GM18517 (cell line): Measurements from ENCODE around the gene JMJD6.
"Not testable (repeated sequence)": the region's sequence is repeated elsewhere in the genome, so short reads cannot be mapped to it uniquely, and the experiment has no call there.

Experiments
- ATAC-seq: cut with Tn5 transposase; IDR thresholded peaks from one replicate; pipeline ENCODE4 v1.9.1; 2021; ENCODE audit warnings: mild to moderate bottlenecking, moderate library complexity; ENCODE audit not compliant: unreplicated experiment

JMJD6 gene

DNA sequence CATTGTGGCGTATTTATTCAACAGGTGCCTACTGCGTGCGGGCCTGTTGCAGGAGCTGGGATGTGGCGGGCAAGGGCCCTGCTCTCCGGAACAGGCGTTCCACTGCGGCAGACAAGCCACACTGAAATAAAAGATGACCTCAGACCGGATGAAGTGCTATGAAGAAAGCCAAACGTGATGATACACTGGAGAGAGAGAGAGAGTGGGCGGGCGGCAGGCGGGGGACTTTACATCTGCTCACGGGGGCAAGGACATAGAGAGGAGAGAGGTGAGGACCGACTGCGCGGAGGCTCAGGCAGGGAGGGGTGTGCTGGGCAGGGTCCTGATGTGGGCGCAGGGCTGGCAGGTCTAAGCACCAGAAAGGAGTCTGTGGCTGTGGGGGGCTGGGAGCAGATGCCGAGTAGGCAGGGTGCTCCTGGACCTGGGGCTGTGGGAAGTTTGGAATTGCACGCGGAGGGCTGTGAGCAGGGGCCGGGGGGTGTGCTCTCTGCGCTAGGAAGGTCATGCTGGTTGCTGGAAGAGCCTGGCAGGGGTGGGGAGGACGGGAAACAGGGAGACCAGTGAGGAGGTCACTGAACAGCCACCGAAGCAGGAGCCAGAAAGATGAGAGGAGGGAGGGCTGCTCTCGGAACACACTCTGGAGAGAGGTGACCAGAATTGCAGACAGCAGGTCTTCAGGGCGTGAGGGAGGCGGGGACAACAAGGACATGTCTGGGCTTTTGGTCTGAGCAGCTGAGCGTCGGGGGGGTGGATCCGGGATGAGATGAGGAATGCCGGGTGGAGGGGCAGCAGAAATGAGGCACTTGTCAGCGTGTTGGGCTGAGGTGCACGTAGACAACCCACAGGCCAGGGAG lies 25.6 kb downstream of the JMJD6 start:
- no peak for ATAC-seq

DNA sequence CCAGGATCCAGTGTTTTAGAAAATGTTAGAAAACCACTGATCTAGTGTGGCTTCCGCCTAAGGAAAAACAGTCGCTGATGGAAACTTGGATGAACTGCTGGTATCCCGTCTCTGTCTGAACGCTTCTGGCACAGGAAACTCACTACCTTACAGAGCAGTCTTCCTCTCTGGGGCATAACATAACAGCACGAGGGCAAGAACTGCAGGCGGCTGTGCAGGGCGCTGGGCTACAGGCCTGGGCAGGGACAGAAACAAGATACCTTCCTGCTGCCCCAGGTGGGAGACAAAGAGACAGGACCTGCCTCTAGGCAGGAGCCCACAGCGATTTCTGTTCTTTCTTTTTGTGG lies 26.2 kb downstream of the JMJD6 start:
- no peak for ATAC-seq

DNA sequence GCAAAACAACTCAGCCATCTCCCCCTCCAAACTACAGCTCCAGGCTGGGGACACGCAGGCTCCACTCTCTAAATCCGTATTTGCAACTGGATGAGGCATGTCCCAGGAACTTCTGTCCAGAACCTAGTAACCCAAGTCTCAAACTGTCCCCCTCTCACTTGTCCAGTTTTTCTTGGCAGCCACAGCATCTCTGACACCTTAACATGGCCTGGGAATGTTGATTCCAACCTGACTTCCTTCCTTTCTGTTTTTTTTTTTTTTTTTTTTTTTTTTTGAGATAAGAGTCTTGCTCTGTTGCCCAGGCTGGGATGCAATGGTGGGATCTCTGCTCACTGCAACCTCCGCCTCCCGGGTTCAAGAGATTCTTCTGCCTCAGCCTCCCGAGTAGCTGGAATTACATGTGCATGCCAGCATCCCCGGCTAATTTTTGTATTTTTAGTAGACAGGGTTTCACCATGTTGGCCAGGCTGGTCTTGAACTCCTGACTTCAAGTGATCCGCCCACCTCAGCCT lies 27.9 kb downstream of the JMJD6 start:
- not testable (repeated sequence) for ATAC-seq

DNA sequence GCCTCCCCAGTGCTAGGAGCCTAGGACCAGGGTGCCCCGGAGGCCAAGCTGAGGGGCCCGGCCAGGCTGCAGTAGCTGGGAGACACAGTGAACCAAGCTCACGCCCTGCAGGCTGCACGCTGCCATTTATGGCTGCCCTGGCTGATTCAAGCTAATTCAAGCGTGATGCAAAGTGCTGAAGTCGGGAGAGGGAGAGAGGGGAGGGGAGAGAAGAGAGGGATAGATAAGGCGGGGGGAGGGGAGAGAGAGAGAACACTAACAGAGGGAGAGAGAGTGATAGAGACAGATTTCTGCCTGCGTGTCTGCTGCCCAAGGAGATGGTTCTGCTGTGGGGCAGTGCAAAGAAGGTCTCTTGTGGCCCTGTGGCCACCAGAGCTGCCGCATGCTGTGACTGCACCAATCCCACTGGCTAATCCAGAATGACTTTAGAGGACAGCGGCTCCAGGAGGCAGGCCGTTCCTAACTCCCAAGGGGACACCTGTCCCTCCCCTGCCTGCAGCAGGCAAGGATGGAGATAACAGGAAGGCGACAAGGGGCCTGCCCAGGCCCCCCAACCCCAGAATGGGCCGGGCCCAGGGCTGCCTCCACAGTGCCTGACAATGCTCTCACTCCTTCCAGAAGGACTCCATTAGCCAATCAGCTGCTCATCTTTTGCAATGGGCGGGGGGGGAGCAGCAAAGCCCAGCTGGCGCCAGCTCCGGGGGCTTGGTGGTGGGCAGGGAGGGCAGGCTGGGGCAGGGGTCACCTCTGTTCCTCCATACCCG lies 28.5 kb downstream of the JMJD6 start:
- ATAC-seq = no peak

DNA sequence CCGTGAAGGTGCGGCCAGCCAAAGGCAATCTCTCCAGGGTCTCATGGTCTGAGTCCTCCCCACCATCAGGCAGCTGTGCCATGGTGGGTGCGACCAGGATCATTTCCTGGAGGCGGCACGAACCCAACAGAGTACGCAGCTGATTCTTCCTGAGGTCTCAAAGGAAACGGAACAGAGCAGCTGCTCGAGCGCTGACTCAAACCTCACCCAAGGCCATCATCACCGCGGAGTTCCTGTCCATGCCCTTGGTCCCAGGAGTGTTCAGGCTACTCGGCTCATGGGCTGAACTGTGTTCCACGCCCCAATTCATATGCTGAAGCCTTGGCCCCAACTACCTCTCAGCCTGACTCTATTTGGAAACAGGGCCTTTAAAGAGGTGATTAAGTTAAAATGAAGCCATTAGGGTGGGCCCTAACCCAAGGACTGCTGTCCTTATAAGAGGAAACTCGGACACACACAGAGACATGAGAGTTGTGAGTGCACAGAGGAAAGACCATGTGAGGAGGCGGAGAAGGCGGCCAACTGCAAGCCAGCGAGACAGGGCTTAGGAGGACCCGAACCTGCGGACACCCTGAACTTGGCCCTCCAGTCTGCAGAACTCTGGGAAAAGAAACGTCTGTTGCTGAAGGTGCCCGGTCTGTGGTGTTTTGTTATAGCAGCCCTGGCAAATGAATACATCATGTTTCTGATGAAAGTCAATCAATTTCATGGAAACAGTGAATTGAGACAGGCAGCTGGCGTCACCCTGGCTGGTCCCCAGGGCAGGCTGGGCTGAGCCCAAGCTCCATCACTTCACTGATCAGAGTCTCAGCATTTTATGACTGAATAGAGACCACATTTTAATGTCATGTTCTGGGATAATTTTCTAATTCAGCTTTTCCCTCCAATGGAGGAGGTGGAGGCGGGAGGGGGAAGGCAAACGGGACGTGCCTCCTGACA lies 29.4 kb downstream of the JMJD6 start:
- ATAC-seq = no peak

DNA sequence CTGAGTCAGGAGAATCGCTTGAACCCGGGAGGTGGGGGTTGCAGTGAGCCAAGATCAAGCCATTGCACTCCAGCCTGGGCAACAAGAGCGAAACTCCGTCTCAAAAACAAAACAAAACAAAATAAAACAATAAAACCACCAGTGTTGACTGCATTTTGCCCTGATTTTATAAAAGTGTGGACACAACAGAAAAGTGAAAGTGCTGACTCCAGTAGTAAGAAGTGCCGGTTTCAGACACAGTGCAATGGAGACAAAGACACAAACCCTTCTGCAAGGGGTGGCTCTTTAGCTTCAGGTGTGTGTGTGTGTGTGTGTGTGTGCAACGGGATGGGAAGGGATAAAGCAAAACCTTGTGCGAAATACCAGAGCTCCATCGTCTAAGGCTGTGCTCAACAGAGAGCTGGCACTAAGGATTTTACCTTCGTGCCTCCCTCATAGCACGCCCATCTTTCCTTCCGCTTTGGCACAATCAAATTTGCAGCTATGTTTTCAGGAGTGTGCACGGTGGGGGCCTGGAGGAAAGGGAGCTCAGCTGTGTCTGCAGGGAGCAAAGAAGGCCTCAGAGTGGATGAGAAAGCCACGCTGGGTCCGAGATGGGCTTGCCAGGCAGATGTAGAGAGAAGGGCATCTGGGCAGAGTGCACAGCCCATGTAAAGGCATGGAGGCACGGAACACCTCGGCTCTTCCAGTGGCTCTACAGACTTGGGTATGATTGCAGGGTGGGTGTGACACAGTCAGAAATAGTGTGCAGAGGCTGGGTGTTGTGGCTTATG lies 31.2 kb downstream of the JMJD6 start:
- no peak for ATAC-seq

DNA sequence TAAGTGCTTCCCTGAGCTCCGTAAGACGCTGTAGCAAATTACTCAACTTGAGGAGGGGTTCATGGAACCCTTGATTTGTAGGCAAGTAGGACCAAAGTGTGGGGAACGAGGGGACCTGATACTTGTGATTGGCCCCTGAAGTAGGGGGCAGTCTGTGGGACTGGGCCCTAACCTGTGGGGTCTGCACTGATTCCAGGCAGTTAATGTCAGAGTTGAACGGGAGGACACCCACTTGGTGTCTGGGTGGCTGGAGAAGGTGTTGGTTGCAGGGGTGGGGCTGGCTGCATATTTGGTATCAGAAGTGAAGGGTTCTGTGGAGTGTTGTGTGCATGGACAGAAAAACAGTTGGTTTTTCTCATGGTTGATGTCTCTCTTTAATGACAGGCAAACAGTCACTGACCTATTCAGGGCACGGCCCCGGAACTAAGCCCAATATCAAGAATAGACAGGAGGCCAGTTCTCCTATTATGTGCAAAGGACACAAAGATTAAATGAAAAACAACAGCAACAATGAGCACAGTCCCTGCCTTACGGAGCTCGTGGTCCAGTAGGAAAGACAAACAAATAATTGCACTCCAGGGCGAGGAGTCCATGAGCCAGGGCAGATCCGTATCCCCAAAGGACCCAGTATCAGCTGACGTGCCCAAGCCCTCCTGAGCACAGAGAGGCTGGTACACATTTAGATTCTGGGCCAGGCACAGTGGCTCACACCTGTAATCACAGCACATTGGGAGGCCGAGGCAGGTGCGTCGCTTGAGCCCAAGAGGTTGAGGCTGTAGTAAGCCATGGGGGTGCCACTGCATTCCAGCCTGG lies 34.8 kb downstream of the JMJD6 start:
- ATAC-seq = no peak

DNA sequence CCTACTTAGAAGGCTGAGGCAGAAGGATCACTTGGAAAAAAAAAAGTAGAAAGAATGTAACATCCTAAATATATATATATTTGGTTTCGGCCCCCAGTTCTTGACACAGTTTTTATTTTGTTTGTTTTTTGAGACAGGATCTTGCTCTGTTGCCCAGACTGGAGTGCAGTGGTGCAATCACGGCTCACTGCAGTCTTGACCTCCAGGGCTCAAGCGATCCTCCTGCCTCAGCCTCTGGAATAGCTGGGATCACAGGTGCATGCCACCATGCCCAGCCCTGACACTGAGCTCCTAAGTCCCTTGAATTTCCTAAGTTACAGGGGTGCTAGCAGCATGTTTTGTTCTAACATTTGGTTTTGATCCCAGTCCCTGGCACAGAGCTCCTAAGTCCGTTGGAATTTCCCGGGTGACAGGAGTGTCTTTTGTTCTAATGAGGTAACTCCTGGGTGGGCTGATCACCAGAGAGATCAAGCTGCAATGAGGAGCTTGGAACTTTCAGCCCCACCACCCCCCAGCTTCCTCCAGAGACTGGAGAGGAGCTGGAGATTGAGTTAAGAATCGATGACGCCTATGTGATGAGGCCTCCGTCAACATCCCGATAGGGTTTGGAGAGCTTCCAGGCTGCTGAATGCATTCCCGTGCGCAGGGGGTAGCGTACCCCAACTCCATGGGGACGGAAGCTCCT lies 35.7 kb downstream of the JMJD6 start:
- no peak for ATAC-seq

DNA sequence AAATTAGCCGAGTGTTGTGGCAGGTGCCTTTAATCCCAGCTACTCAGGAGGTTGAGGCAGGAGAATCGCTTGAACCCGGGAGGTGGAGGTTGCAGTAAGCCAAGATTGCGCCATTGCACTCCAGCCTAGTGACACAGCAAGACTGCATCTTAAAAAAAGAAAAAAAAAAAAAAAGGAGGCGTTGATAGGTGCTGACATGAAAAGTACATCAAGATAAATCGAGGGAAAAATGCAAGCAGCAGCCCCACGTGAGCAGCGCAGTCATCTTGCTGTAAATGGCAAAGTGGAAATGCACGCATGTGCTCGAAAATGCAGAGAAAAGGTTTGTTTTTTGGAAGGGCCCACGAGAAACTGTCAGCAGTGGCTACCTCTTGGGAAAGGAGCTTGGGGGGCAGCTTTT lies 36.5 kb downstream of the JMJD6 start:
- ATAC-seq = no peak

DNA sequence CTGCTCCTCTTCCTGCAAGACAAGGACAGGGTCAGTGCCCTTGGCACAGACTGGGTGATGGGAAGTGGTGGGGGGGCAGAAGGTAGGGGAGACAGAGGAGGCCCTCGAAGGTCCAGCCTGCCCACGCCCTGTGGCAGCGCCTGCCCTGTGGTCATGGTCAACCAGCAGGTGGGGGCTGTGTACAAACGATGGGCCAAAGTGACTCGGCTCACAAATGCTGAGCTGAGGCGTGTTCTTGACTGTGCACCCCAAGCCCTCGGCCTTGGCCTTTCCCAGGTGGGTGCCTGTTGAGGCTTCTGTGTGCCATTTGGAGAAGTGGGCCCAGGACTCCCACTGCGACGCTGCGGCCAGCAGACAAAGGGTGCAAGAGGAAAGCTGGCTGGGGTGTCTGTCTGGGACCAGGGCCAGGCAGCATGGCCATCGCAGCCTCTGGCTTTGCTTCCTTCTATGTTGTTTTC lies 38.2 kb downstream of the JMJD6 start:
- no peak for ATAC-seq

DNA sequence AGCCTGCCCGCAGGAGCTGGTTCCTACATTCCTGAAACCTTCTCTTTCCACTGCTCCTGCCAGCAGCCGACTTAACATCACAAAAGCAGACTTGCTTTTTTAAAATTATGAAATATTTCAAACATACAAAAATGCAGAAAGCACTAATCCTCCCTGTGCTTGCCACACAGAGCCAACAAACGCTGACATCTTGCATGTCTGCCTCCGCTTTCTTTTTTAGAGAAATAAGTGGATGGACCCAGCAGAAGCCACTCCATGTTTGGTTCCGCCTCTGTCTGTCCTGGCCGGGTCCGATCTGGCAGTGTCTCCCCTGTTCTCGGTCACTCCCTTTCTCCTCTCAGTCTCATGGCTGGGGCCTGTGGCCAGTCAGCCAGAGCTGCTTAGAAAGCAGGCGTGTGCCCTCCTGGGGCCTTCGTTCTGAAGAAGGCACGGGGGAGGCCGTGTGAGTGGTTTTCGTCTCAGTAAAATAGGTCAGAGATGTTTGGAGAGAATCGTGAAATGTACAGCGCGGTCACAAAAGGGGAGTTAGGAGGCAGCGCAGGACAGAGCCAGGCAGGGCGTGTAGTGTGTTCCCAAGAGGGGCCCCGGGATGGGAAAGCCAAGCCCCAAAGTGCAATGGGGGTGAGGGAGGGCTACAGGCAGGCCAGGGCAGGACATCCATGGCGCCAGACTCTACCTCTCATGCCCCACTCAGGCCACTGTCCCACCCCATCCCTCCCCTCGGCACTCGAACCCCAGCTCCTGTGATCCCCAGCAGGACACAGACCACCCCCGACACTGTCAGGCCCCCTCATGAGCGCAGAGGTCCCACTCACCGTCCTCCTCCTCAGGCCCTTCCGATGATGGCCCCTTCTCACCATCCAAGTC lies 38.9 kb downstream of the JMJD6 start:
- ATAC-seq = no peak

DNA sequence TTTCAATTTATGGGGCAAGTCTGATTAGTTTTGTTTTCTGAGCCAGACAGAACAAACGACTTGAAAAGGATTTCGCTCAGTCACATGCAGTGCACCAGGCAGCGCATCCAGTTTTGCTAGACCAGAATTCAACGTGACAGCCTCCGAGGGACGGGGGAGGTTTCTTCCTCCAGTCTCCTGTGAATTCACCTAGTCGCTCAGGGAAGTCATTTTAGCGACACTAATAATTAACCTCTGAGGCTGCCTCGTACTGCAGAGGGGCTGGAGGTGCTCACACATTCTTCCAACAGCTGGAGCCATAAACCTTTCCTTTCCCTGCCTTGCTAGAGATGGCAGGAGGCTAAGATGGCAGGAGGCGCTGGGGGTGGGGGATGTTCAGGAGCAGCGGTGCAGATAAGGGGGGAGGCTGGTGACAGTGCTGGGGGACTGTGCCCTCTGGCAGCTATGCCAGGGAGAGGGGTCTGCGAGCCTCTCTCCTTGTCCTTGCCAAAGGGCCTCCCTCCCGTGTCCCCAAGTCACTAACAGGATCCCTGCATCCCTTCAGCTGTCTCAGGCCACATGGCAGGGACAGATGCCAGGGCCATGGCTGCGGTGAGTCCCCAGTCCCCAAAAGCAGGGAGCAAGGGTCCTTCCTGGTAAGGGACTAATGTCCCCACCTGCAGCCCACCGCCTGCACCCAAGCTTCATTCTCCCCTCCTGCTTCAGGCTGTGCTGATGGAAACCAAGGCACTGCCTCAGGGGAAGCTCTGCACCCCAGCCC lies 39.7 kb downstream of the JMJD6 start:
- ATAC-seq = no peak

DNA sequence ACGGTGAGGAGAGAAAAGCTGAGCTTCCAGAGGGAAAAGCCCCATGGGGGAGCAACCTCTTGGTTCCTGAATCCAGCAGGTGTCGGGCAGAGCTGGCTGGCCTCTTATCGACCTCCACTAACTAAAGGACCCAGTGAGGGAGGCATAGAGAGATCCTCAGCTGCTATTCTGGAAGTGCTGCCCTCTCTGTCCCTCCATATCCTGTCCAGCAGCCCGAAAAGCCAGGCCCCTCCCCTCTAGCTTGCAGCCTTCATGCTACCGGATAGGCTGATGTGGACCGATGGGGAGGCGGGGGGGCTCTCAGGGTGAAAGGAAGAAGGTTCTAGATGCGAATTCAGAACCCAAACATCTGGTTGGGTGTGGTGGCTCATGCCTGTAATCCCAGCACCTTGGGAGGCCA lies 40.6 kb downstream of the JMJD6 start:
- ATAC-seq = no peak

DNA sequence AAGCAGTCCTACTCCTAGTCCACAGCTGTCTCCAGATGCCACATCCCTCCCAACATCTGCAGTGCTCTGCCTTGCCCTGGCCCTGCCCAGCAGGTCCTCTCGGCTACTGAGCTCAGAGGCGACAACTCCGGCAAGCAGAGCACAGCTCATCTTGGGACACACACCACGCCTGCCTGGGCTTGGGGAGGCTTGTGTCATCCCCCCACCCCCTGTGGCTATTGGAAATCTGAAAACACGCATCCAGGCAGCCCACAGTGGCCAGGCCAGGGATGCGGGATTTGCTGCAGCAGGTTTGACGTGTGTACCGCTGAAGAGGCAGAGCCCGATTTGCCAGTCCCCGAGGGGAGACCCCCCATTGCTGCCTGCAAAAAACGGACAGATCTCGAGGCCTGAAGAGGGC lies 41.0 kb downstream of the JMJD6 start:
- no peak for ATAC-seq

DNA sequence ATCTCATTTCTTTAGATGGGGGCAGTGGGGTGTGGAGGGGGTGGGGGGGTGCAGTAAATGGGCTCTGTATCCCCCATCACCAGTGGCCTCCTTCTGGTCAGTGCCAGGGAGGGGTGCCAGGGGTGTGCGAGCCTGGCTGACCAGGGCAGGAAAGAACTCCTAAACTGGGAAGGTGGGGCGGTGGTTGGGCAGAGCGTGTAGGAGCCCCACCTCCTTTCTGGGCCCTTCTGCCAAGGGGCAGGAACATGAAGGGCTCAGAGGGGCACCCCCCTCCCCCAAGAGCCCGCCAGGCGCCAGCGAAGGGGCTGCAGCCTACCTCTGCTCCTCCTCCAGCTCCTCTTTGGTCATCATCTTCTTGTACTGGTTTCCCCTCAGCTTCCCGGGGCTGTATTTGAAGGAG lies 41.6 kb downstream of the JMJD6 start:
- no peak for ATAC-seq

DNA sequence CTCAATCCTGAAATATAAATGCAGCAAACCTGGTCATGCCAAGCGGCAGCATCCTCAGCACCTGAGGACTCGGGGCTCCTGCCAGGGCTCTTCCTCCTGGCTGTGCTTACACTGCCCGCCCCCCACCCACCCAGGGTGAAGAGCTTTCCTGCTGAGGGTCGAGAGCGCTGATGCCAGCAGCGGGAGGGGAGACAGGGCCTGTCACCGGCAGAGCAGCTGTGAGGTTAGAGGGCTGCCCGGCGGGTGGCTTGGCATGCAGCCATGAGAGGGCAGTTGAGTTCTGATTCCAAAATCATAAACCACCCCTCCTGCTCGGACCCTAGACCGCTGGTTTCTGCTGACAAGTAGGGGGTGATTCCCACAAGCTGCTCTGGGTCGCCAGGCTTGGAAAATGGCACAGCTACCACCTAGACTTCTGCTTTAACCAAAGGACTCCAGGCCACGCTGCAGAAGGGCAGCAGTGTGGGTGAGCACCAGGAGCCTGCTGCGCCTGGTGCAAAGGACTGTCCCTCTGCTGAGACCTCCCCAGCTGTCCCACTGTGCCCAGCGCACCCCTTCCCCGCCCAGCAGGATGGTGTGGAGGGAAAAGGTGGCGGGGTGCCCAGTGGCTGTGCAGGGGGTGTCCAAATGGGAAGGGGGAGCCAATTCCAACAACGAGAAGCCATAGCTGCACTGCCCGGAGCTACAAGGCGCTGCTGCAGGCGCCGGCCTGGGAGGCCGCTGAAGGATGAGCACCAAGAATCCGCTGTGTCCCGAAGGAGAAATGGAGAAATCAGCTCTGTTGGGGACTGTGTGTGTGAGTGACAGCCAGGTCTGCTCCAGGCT lies 42.3 kb downstream of the JMJD6 start:
- ATAC-seq = no peak
